GM10266 (cell line): ENCODE data around the gene PXMP4.

Experiments
- DNase-seq: peaks from one replicate; pipeline ENCODE4 v3.0.0; 2012; ENCODE audit errors: extremely low spot score
- CTCF ChIP-seq: IDR thresholded peaks from 2 replicates; pipeline ENCODE4 v1.5.1; 2012; ENCODE audit warnings: mild to moderate bottlenecking, low read depth; ENCODE audit not compliant: control insufficient read depth, insufficient read depth; ENCODE audit errors: missing control alignments

PXMP4 gene

GRCh38 chr20:33669873-33670640 lies 50.1 kb downstream of the PXMP4 start:
- TF ChIP-seq CTCF, result no peak

GRCh38 chr20:33669224-33669623 lies 50.9 kb downstream of the PXMP4 start:
- TF ChIP-seq CTCF, result no peak

More at GRCh38 chr20:33669873-33670640, 50.1 kb downstream of the PXMP4 start:
- DNase-seq, result no peak

GRCh38 chr20:33668466-33669155 lies 51.5 kb downstream of the PXMP4 start:
- no peak for TF ChIP-seq CTCF
- DNase-seq, result no peak

More at GRCh38 chr20:33669224-33669623, 50.9 kb downstream of the PXMP4 start:
- DNase-seq, result no peak

GRCh38 chr20:33667676-33668465 lies 52.2 kb downstream of the PXMP4 start:
- DNase-seq, result peak; percentile 91
- peak; percentile 99 for TF ChIP-seq CTCF

- no peak for TF ChIP-seq CTCF
- DNase-seq, result peak; percentile 55
Measured at GRCh38 chr20:33667245-33667675, 52.9 kb downstream of the PXMP4 start.

GRCh38 chr20:33666293-33667244 lies 53.5 kb downstream of the PXMP4 start, which contains the start of gene ACTL10:
Gene ACTL10, plus strand, starts transcription at chr20:33666943. Its CDS starts 555 bp downstream, at chr20:33667498.
- peak; percentile 98 for DNase-seq
- peak; percentile 16 for TF ChIP-seq CTCF
